CD14-positive monocyte (primary cell): Measurements from ENCODE around the gene P2RY14. TPM values are rescaled to one million over a fixed set of nuclear protein-coding genes. Genes with fewer than 3 reads are reported as not detected.

ENCODE experiments used
- DNase-seq, 3 donors: peaks; one replicate each; pipeline ENCODE4 v3.0.0-alpha.2; 2011 to 2022
- H2AFZ ChIP-seq: 2 replicates; pipeline ENCODE4 v1.6.0; 2012; ENCODE audit warnings: mild to moderate bottlenecking, low read depth, low read length, inconsistent platforms; ENCODE audit not compliant: insufficient read depth, poor library complexity, severe bottlenecking
- H3K27ac ChIP-seq, 2 donors: 1 replicate in 1 of 2; 2 replicates in 1 of 2; pipeline ENCODE4 v1.5.1; 2012 to 2013; ENCODE audit warnings: low read length in 2 of 2, control low read depth in 1 of 2, inconsistent platforms in 1 of 2, low read depth in 1 of 2, mild to moderate bottlenecking in 1 of 2
- H3K27me3 ChIP-seq, 2 donors: one replicate each; pipeline versions ENCODE4 v1.6.0 to v1.6.1; 2011 to 2013; ENCODE audit warnings: low read length in 2 of 2; ENCODE audit not compliant: control insufficient read depth in 2 of 2, insufficient read depth in 2 of 2
- H3K36me3 ChIP-seq, 2 donors: replicated peaks in 1 of 2; 1 replicate in 1 of 2; 2 replicates in 1 of 2; pipeline versions ENCODE4 v1.5.1 to v1.6.1; 2012 to 2013; ENCODE audit warnings: low read length in 2 of 2, control low read depth in 1 of 2, inconsistent platforms in 1 of 2, mild to moderate bottlenecking in 1 of 2; ENCODE audit not compliant: insufficient read depth in 2 of 2, control insufficient read depth in 1 of 2
- H3K4me1 ChIP-seq, 2 donors: 1 replicate in 1 of 2; 2 replicates in 1 of 2; pipeline versions ENCODE4 v1.5.1 to v1.6.1; 2012 to 2013; ENCODE audit warnings: low read length in 2 of 2, control low read depth in 1 of 2, inconsistent platforms in 1 of 2, mild to moderate bottlenecking in 1 of 2, moderate library complexity in 1 of 2; ENCODE audit not compliant: insufficient read depth in 2 of 2, control insufficient read depth in 1 of 2
- H3K4me2 ChIP-seq: replicated peaks from 2 replicates; pipeline ENCODE3; 2012; ENCODE audit warnings: low read length, moderate library complexity, mild to moderate bottlenecking; ENCODE audit not compliant: poor library complexity, severe bottlenecking; ENCODE audit errors: extremely low read depth
- H3K4me3 ChIP-seq, 3 experiments: fragments of 200-600 bp in 1 of 3; sonication (generic) in 1 of 3; replicated peaks in 1 of 3; 1 replicate in 2 of 3; 2 replicates in 1 of 3; pipeline ENCODE4 v1.5.1; 2011 to 2013; ENCODE audit warnings: low read length in 3 of 3, mild to moderate bottlenecking in 3 of 3, control low read depth in 2 of 3, low read depth in 2 of 3, inconsistent platforms in 1 of 3, moderate library complexity in 1 of 3
- H3K79me2 ChIP-seq: 2 replicates; pipeline ENCODE4 v1.6.0; 2012; ENCODE audit warnings: mild to moderate bottlenecking, control low read depth, inconsistent platforms, low read length, moderate library complexity; ENCODE audit not compliant: insufficient read depth
- H3K9ac ChIP-seq: 2 replicates; pipeline ENCODE4 v1.6.0; 2017; ENCODE audit warnings: low read length, mild to moderate bottlenecking; ENCODE audit not compliant: insufficient read depth, poor library complexity, severe bottlenecking
- H3K9me3 ChIP-seq, 2 donors: replicated peaks in 1 of 2; 1 replicate in 1 of 2; 2 replicates in 1 of 2; pipeline versions ENCODE4 v1.5.1 to v1.6.1; 2012 to 2013; ENCODE audit warnings: low read length in 2 of 2, control low read depth in 1 of 2; ENCODE audit not compliant: control insufficient read depth in 1 of 2, insufficient read depth in 1 of 2
- H4K20me1 ChIP-seq: 2 replicates; pipeline ENCODE4 v1.6.0; 2012; ENCODE audit warnings: mild to moderate bottlenecking, low read length, control low read depth, moderate library complexity; ENCODE audit not compliant: insufficient read depth
- H3K27ac Mint-ChIP-seq, 7 donors: one replicate each; pipeline ENCODE4 v1.8.0; 2020; ENCODE audit warnings: mild to moderate bottlenecking in 7 of 7, mixed read lengths in 7 of 7, moderate library complexity in 6 of 7, inconsistent platforms in 2 of 7
- H3K27me3 Mint-ChIP-seq, 3 donors: one replicate each; pipeline ENCODE4 v1.8.0; 2021 to 2022; ENCODE audit warnings: low read depth in 3 of 3, mild to moderate bottlenecking in 3 of 3, mixed read lengths in 3 of 3, moderate library complexity in 3 of 3, inconsistent platforms in 1 of 3
- H3K36me3 Mint-ChIP-seq, 2 donors: one replicate each; pipeline ENCODE4 v1.8.0; 2020; ENCODE audit warnings: mixed read lengths in 2 of 2, inconsistent platforms in 1 of 2, mild to moderate bottlenecking in 1 of 2
- H3K4me1 Mint-ChIP-seq: one replicate; pipeline ENCODE4 v1.8.0; 2020; ENCODE audit warnings: mild to moderate bottlenecking, mixed read lengths
- H3K4me3 Mint-ChIP-seq, 2 donors: one replicate each; pipeline ENCODE4 v1.8.0; 2020; ENCODE audit warnings: mild to moderate bottlenecking in 2 of 2, mixed read lengths in 2 of 2, moderate library complexity in 1 of 2
- H3K9me3 Mint-ChIP-seq, 7 donors: one replicate each; pipeline ENCODE4 v1.8.0; 2020 to 2022; ENCODE audit warnings: mixed read lengths in 7 of 7, mild to moderate bottlenecking in 6 of 7, moderate library complexity in 6 of 7, inconsistent platforms in 2 of 7
- CTCF ChIP-seq: fragments of 200-600 bp; IDR thresholded peaks from one replicate; pipeline ENCODE4 v1.8.0; 2022; ENCODE audit warnings: antibody characterized with exemption, mild to moderate bottlenecking
- WGBS: methylation state at CpG from one replicate; pipeline ENCODE4 v1.1.5; 2013; ENCODE audit warnings: missing lambda C conversion rate; ENCODE audit not compliant: insufficient coverage; 5-methylcytosine and 5-hydroxymethylcytosine counted together
- intact Hi-C, 2 donors: fragments of 100-400 bp; cut with micrococcal nuclease; formaldehyde crosslinking; loops; one replicate each; pipeline versions ENCODE4 v1.15.0 to v1.15.1; 2023
- polyA plus RNA-seq, 3 donors: library from polyadenylated mRNA; depleted of rRNA in 1 of 3; unstranded in 2 of 3; stranded (reverse) in 1 of 3; fragments of 300-500 nt in 2 of 3; fragments of >200 nt in 1 of 3; fragmentation: Illumina TruSeq in 2 of 3; gene quantifications; 1 replicate in 2 of 3; 2 replicates in 1 of 3; pipeline ENCODE4 v1.2.3, GENCODE V29; 2012 to 2021

Gene P2RY14
- polyA plus RNA-seq, 3 donors: 0.20 to 0.67 (median 0.50) TPM

- no peaks in the 10 kb centered on the region for H3K36me3 ChIP-seq
- H3K27ac Mint-ChIP-seq: no peak overlapping the region
- no peak for TF ChIP-seq CTCF
- no peaks in the 10 kb centered on the region for H3K4me1 ChIP-seq
- H3K9ac ChIP-seq: no peak overlapping the region
- H3K27me3 ChIP-seq: no peaks in the 10 kb centered on the region
- no peaks in the 10 kb centered on the region for H3K36me3 Mint-ChIP-seq
- no peaks in the 10 kb centered on the region for H3K27me3 Mint-ChIP-seq
- no peaks in the 10 kb centered on the region for H3K9me3 ChIP-seq
- no peak for DNase-seq
- no peak overlapping the region for H3K4me2 ChIP-seq
- no peaks in the 10 kb centered on the region for H4K20me1 ChIP-seq
- intact Hi-C loops: no loop called here
- H3K9me3 Mint-ChIP-seq: no peaks in the 10 kb centered on the region
- H3K79me2 ChIP-seq: no peaks in the 10 kb centered on the region
- peaks cover 6% of the 10 kb centered on the region for H3K4me1 Mint-ChIP-seq
- no peak overlapping the region for H3K4me3 Mint-ChIP-seq
- no peak overlapping the region for H2AFZ ChIP-seq
- no peak overlapping the region for H3K4me3 ChIP-seq
- H3K27ac ChIP-seq: no peak overlapping the region
These were observed 28.8 kb upstream of the P2RY14 start for GRCh38 chr3:151307131-151307530.

- H3K27ac Mint-ChIP-seq: no peak overlapping the region
- 94% methylated on average over 4 of the region's 6 CpGs for WGBS
- H3K79me2 ChIP-seq: no peaks in the 10 kb centered on the region
- H3K9me3 Mint-ChIP-seq: no peaks in the 10 kb centered on the region
- no peak overlapping the region for H2AFZ ChIP-seq
- no peaks in the 10 kb centered on the region for H4K20me1 ChIP-seq
- no peak overlapping the region for H3K4me3 ChIP-seq
- no peak for DNase-seq
- H3K36me3 ChIP-seq: no peaks in the 10 kb centered on the region
- H3K4me3 Mint-ChIP-seq: no peak overlapping the region
- no peak overlapping the region for H3K27ac ChIP-seq
- peaks cover 12% of the 10 kb centered on the region for H3K4me1 Mint-ChIP-seq
- no peaks in the 10 kb centered on the region for H3K36me3 Mint-ChIP-seq
- H3K4me2 ChIP-seq: no peak overlapping the region
- no peaks in the 10 kb centered on the region for H3K9me3 ChIP-seq
- no peaks in the 10 kb centered on the region for H3K27me3 ChIP-seq
- H3K27me3 Mint-ChIP-seq: no peaks in the 10 kb centered on the region
- no peaks in the 10 kb centered on the region for H3K4me1 ChIP-seq
- no peak for TF ChIP-seq CTCF
- intact Hi-C loops: no loop called here
- H3K9ac ChIP-seq: no peak overlapping the region
These were observed 27.9 kb upstream of the P2RY14 start for GRCh38 chr3:151306168-151306810.
